A673 (cell line): ENCODE measurements around the gene DHRS12. TPM values are rescaled to one million over a fixed set of nuclear protein-coding genes. Genes with fewer than 3 reads are reported as not detected.

Source experiments
- BruUV-seq: library from RNA; stranded (reverse); fragments of 400-500 nt; replicated peaks from 2 replicates; lab custom pipeline; 2021; lab: Mats Ljungman, UMichigan
- CTCF ChIA-PET: fragments of 300-600 bp; sonication (Branson Sonifier 250); formaldehyde crosslinking; loops from one replicate; lab custom pipeline; 2022; ENCODE audit warnings: antibody characterized with exemption; lab: Charles Lee
- POLR2A ChIA-PET: fragments of 300-600 bp; sonication (Branson Sonifier 250); formaldehyde crosslinking; loops from one replicate; lab custom pipeline; 2022; ENCODE audit warnings: antibody characterized with exemption; ENCODE audit not compliant: low non-redundant PET; lab: Charles Lee
- DNase-seq: peaks from one replicate; pipeline ENCODE4 v3.0.0-alpha.2; 2015; ENCODE audit warnings: low spot score
- H3K27ac ChIP-seq: fragments of 200-600 bp; sonication (generic); 2 replicates; pipeline ENCODE4 v1.5.1; 2016; ENCODE audit warnings: mixed run types, low read depth, mild to moderate bottlenecking, mixed read lengths, antibody characterized with exemption, low read length; ENCODE audit not compliant: poor library complexity, severe bottlenecking
- H3K27me3 ChIP-seq: fragments of 200-600 bp; sonication (generic); replicated peaks from 2 replicates; pipeline ENCODE4 v1.6.1; 2017; ENCODE audit warnings: mixed run types, low read depth, mild to moderate bottlenecking, mixed read lengths, antibody characterized with exemption, low read length; ENCODE audit not compliant: insufficient read depth, poor library complexity
- H3K36me3 ChIP-seq: fragments of 200-600 bp; sonication (generic); 2 replicates; pipeline ENCODE4 v1.6.1; 2016; ENCODE audit warnings: mixed run types, mild to moderate bottlenecking, mixed read lengths, antibody characterized with exemption, low read length; ENCODE audit not compliant: insufficient read depth, poor library complexity, severe bottlenecking
- H3K4me1 ChIP-seq: fragments of 200-600 bp; sonication (generic); 2 replicates; pipeline ENCODE4 v1.6.1; 2017; ENCODE audit warnings: mixed run types, mild to moderate bottlenecking, mixed read lengths, antibody characterized with exemption, low read length; ENCODE audit not compliant: insufficient read depth, poor library complexity, severe bottlenecking
- H3K4me3 ChIP-seq: fragments of 200-600 bp; sonication (generic); 2 replicates; pipeline ENCODE4 v1.5.1; 2016; ENCODE audit warnings: low read depth, mixed run types, mild to moderate bottlenecking, mixed read lengths, low read length; ENCODE audit not compliant: poor library complexity, severe bottlenecking
- H3K9me3 ChIP-seq: fragments of 200-600 bp; sonication (generic); 2 replicates; pipeline ENCODE4 v1.6.1; 2016; ENCODE audit warnings: mixed run types, low read depth, mild to moderate bottlenecking, mixed read lengths, antibody characterized with exemption, low read length; ENCODE audit not compliant: poor library complexity, severe bottlenecking
- EZH2 ChIP-seq: fragments of 200-600 bp; sonication (generic); IDR thresholded peaks from 2 replicates; pipeline ENCODE4 v1.6.1; 2017; ENCODE audit warnings: borderline replicate concordance, low read depth, mild to moderate bottlenecking, mixed read lengths, antibody characterized with exemption, low read length; ENCODE audit not compliant: poor library complexity, severe bottlenecking
- intact Hi-C: fragments of 100-400 bp; cut with micrococcal nuclease; formaldehyde crosslinking; loops from one replicate; pipeline ENCODE4 v1.10.0; 2022; ENCODE audit not compliant: unreplicated experiment
- total RNA-seq: library from RNA; stranded (reverse); gene quantifications from 2 replicates; pipeline ENCODE4 v1.2.3, GENCODE V29; 2021
- TF ChIP-seq, protein P1 (sequence below): fragments of 300-800, 200-600 bp; sonication (generic); conservative IDR thresholded peaks from 2 replicates; pipeline ENCODE4 v1.5.1; 2017; ENCODE audit warnings: low read depth, mild to moderate bottlenecking, antibody characterized with exemption, low read length, moderate library complexity, mixed read lengths

DHRS12 gene
- total RNA-seq, 1 experiment from 2014 or later = 2.8 TPM

DNA sequence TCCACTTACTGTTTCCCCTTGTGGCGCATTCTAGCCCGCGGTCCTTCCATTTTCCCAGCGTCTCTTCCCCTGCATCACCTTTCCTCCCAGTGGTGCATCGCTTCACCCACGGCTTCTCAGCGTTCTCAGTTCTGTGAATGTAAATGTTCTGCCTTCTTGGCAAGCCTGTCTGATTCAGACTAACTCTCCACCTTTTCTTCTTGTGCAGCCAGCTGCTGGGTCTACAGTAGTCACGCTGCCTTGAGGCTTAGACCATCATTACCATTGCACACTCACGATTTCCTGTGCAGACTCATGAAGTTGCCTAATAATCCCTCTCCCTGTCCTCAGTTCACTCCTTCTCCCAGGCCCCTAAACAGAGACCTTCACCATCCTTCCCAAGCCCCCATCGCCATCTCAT, 75.0 kb downstream of the DHRS12 start:
- H3K4me1 ChIP-seq = peaks cover 68% of the 10 kb centered on the region
- intact Hi-C loops = no loop called here
- H3K9me3 ChIP-seq = no peaks in the 10 kb centered on the region
- H3K4me3 ChIP-seq = no peak overlapping the region
- no peaks in the 10 kb centered on the region for H3K27me3 ChIP-seq
- CTCF ChIA-PET = interaction anchor here (0.6 kb wide), 2 partner anchors 87 kb away, joined by 4 to 6 read pairs; no protein-coding TSS in a partner anchor
- BruUV-seq = no TSS peak
- peak overlapping the region; percentile 41 for H3K27ac ChIP-seq
- DNase-seq = peak; percentile 80
- TF ChIP-seq, protein P1, sequence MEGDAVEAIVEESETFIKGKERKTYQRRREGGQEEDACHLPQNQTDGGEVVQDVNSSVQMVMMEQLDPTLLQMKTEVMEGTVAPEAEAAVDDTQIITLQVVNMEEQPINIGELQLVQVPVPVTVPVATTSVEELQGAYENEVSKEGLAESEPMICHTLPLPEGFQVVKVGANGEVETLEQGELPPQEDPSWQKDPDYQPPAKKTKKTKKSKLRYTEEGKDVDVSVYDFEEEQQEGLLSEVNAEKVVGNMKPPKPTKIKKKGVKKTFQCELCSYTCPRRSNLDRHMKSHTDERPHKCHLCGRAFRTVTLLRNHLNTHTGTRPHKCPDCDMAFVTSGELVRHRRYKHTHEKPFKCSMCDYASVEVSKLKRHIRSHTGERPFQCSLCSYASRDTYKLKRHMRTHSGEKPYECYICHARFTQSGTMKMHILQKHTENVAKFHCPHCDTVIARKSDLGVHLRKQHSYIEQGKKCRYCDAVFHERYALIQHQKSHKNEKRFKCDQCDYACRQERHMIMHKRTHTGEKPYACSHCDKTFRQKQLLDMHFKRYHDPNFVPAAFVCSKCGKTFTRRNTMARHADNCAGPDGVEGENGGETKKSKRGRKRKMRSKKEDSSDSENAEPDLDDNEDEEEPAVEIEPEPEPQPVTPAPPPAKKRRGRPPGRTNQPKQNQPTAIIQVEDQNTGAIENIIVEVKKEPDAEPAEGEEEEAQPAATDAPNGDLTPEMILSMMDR = no peak
- TF ChIP-seq EZH2 = no peak
- POLR2A ChIA-PET = no interaction called here
- peaks cover 7% of the 10 kb centered on the region for H3K36me3 ChIP-seq

DNA sequence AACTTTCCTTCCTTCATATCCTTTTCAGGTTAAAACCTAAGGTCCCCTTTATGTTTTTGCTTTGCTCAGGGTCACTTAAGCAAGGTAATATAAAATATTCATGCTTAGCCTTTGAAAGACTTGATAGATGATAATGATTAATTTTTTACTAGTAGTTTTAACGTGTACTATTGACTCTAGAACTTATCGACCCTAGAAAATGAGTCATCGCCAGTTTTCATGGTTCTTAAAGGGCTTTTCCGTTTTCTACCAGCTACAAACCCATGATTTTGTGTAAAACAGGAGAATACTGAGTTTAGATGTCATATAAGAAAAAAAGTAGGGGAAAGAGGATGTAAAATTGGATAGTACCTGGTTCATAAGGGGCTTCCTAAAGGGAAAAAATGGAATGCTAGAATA, 75.7 kb downstream of the DHRS12 start:
- intact Hi-C loops = no loop called here
- Histone ChIP-seq H3K4me3 (no peak overlapping the region), H3K36me3 (peaks cover 7% of the 10 kb centered on the region), H3K27ac (peak overlapping the region; percentile 41), H3K27me3 (no peaks in the 10 kb centered on the region), H3K9me3 (no peaks in the 10 kb centered on the region), H3K4me1 (peaks cover 61% of the 10 kb centered on the region)
- TF ChIP-seq EZH2 = no peak
- TF ChIP-seq, protein P1 = no peak
- ChIA-PET POLR2A (interaction anchor here (0.5 kb wide), 1 partner anchor 11 kb away, joined by 3 read pairs; no protein-coding TSS in a partner anchor), CTCF (no interaction called here)
- TSS peak; percentile 48 for BruUV-seq
- no peak for DNase-seq

DNA sequence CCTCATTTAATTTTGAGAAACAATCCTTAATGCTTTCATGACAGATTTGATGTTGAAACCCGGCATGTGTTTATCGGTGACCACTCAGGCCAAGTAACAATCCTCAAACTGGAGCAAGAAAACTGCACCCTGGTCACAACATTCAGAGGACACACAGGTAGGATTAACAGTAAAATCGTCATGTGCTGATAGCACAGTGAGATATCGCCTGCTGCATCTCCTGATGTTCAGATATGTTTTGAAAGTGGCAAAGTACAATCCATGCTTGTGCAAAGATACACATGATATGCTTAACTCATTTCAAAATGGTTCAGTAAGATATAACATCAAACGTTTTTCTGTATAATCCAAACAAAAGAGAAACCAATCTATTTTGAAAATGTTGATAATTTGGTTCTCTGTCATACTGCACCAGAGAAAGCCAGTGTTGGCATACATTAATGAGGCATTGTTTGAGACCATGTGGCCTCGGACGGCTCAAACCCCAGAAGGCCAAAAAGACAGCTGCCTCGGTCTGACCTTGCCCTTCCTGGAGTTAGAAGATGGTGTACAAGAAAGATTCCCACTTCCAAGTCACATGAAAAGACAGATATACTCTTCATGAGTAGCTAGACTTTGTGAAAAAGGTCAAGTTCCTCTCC, 76.2 kb downstream of the DHRS12 start:
- ChIA-PET POLR2A (interaction anchor here (0.5 kb wide), 1 partner anchor 11 kb away, joined by 3 read pairs; no protein-coding TSS in a partner anchor), CTCF (no interaction called here)
- intact Hi-C loops = no loop called here
- peaks cover 7% of the 10 kb centered on the region for H3K36me3 ChIP-seq
- H3K27ac ChIP-seq = peak overlapping the region; percentile 41
- peaks cover 58% of the 10 kb centered on the region for H3K4me1 ChIP-seq
- BruUV-seq = no TSS peak
- no peaks in the 10 kb centered on the region for H3K9me3 ChIP-seq
- TF ChIP-seq EZH2 = no peak
- TF ChIP-seq, protein P1 = no peak
- no peaks in the 10 kb centered on the region for H3K27me3 ChIP-seq
- DNase-seq = no peak
- H3K4me3 ChIP-seq = no peak overlapping the region
